CD4-positive, alpha-beta T cell treated with Interleukin-17A for 4 hours (primary cell): Measurements from ENCODE around the gene PRSS3.
"Not testable (repeated sequence)": the region's sequence is repeated elsewhere in the genome, so short reads cannot be mapped to it uniquely, and the experiment has no call there.

Source experiments
- DNase-seq: peaks from one replicate; pipeline ENCODE4 v3.0.0-alpha.2; 2020; ENCODE audit warnings: mixed read lengths

PRSS3 gene

GRCh38 chr9:33818847-33819500 is 23.6 kb downstream of the PRSS3 start:
- no peak for DNase-seq

GRCh38 chr9:33820231-33820745 is 24.9 kb downstream of the PRSS3 start:
- DNase-seq, result no peak

- no peak for DNase-seq
These were observed 28.4 kb downstream of the PRSS3 start for GRCh38 chr9:33823801-33824200.

GRCh38 chr9:33827285-33827684 is 31.9 kb downstream of the PRSS3 start:
- not testable (repeated sequence) for DNase-seq

GRCh38 chr9:33829641-33830230 is 34.4 kb downstream of the PRSS3 start:
- DNase-seq, result not testable (repeated sequence)

- no peak for DNase-seq
These were observed 40.4 kb downstream of the PRSS3 start for GRCh38 chr9:33835625-33836260.

GRCh38 chr9:33836261-33836660 is 40.9 kb downstream of the PRSS3 start:
- DNase-seq, result not testable (repeated sequence)

- no peak for DNase-seq
These were observed 41.8 kb downstream of the PRSS3 start for GRCh38 chr9:33837138-33837537.

- DNase-seq, result no peak
These were observed 45.0 kb downstream of the PRSS3 start for GRCh38 chr9:33840381-33840780.

- no peak for DNase-seq
These were observed 48.1 kb downstream of the PRSS3 start for GRCh38 chr9:33843312-33843961.

- no peak for DNase-seq
These were observed 50.9 kb downstream of the PRSS3 start for GRCh38 chr9:33846231-33846630.

- not testable (repeated sequence) for DNase-seq
These were observed 52.5 kb downstream of the PRSS3 start for GRCh38 chr9:33847894-33848205.
